WI38 (cell line): Measurements from ENCODE around the gene SCGB3A2.

Experiments
- H3K4me3 ChIP-seq: 2 replicates; pipeline ENCODE4 v1.5.1; 2011; ENCODE audit warnings: low read depth, mild to moderate bottlenecking, control low read depth, low read length
- CTCF ChIP-seq: IDR thresholded peaks from 2 replicates; pipeline ENCODE4 v1.5.1; 2012; ENCODE audit warnings: low read depth, mild to moderate bottlenecking, control low read depth, low read length

Gene SCGB3A2

GRCh38 chr5:147878066-147878759 lies at the start of gene SCGB3A2:
Gene SCGB3A2, plus strand, starts transcription at chr5:147878711. Its CDS starts 93 bp downstream, at chr5:147878804.
- TF ChIP-seq CTCF: no peak
- H3K4me3 ChIP-seq: no peak within 1 kb of the TSS

GRCh38 chr5:147830035-147830434 lies 48.5 kb upstream of the SCGB3A2 start:
- H3K4me3 ChIP-seq: no peak overlapping the region
- no peak for TF ChIP-seq CTCF

GRCh38 chr5:147831465-147831864 lies 47.0 kb upstream of the SCGB3A2 start, which contains the start of gene SPINK1:
Gene SPINK1, minus strand, starts transcription at chr5:147831671. Its CDS starts 94 bp downstream, at chr5:147831577.
- no peak within 1 kb of the TSS for H3K4me3 ChIP-seq
- TF ChIP-seq CTCF: no peak

GRCh38 chr5:147832541-147832940 lies 46.0 kb upstream of the SCGB3A2 start:
- TF ChIP-seq CTCF: no peak
- no peak overlapping the region for H3K4me3 ChIP-seq

- TF ChIP-seq CTCF: no peak
- no peak overlapping the region for H3K4me3 ChIP-seq
These were observed 43.1 kb upstream of the SCGB3A2 start for GRCh38 chr5:147835386-147835798.

- no peak for TF ChIP-seq CTCF
- no peak overlapping the region for H3K4me3 ChIP-seq
These were observed 42.1 kb upstream of the SCGB3A2 start for GRCh38 chr5:147836439-147836838.

- no peak for TF ChIP-seq CTCF
- no peak overlapping the region for H3K4me3 ChIP-seq
These were observed 35.6 kb upstream of the SCGB3A2 start for GRCh38 chr5:147842869-147843268.
